Neural progenitor cell (in vitro differentiated cells): ENCODE results near the gene GLIS1. TPM values are rescaled to one million over a fixed set of nuclear protein-coding genes. Genes with fewer than 3 reads are reported as not detected.

Experiments used
- DNase-seq: peaks from one replicate; pipeline ENCODE4 v3.0.0-alpha.2; 2016; ENCODE audit warnings: low spot score
- H2AFZ ChIP-seq: fragments of 200-600 bp; sonication (generic); replicated peaks from 2 replicates; pipeline ENCODE4 v1.6.1; 2016; ENCODE audit warnings: antibody characterized with exemption
- H3F3A ChIP-seq: fragments of 200-600 bp; sonication (generic); 2 replicates; pipeline ENCODE4 v1.6.1; 2016; ENCODE audit warnings: antibody characterized with exemption, low read depth
- H3K27ac ChIP-seq: fragments of 200-600 bp; sonication (generic); 2 replicates; pipeline ENCODE4 v1.5.1; 2016; ENCODE audit warnings: mild to moderate bottlenecking
- H3K27me3 ChIP-seq: fragments of 200-600 bp; sonication (generic); 2 replicates; pipeline ENCODE4 v1.6.1; 2016; ENCODE audit warnings: mild to moderate bottlenecking, moderate library complexity
- H3K36me3 ChIP-seq: fragments of 200-600 bp; sonication (generic); 2 replicates; pipeline ENCODE4 v1.5.1; 2016
- H3K4me1 ChIP-seq: fragments of 200-600 bp; sonication (generic); 2 replicates; pipeline ENCODE4 v1.6.1; 2016; ENCODE audit warnings: mixed run types
- H3K4me2 ChIP-seq: fragments of 200-600 bp; sonication (generic); 2 replicates; pipeline ENCODE4 v1.6.1; 2016
- H3K4me3 ChIP-seq: fragments of 200-600 bp; sonication (generic); 2 replicates; pipeline ENCODE4 v1.5.1; 2016
- H3K79me2 ChIP-seq: fragments of 200-600 bp; sonication (generic); 2 replicates; pipeline ENCODE4 v1.6.1; 2016; ENCODE audit warnings: low read depth
- H3K9ac ChIP-seq: fragments of 200-600 bp; sonication (generic); 2 replicates; pipeline ENCODE4 v1.6.1; 2016
- H3K9me3 ChIP-seq: fragments of 200-600 bp; sonication (generic); 2 replicates; pipeline ENCODE4 v1.5.1; 2016; ENCODE audit warnings: low read depth
- H4K20me1 ChIP-seq: fragments of 200-600 bp; sonication (generic); 2 replicates; pipeline ENCODE4 v1.6.1; 2016; ENCODE audit warnings: low read depth
- H3K27ac Mint-ChIP-seq: 3 replicates; pipeline ENCODE4 v1.8.0; 2021; ENCODE audit warnings: mixed read lengths
- H3K27me3 Mint-ChIP-seq: 2 replicates; pipeline ENCODE4 v1.8.0; 2022; ENCODE audit warnings: low read depth, mild to moderate bottlenecking, inconsistent platforms, moderate library complexity, mixed read lengths; ENCODE audit not compliant: insufficient read depth
- H3K36me3 Mint-ChIP-seq: 3 replicates; pipeline ENCODE4 v1.8.0; 2021; ENCODE audit warnings: mixed read lengths
- H3K4me1 Mint-ChIP-seq: 3 replicates; pipeline ENCODE4 v1.8.0; 2021; ENCODE audit warnings: mixed read lengths
- H3K4me3 Mint-ChIP-seq: 3 replicates; pipeline ENCODE4 v1.8.0; 2021; ENCODE audit warnings: mild to moderate bottlenecking, moderate library complexity, mixed read lengths
- H3K9me3 Mint-ChIP-seq: 3 replicates; pipeline ENCODE4 v1.8.0; 2020; ENCODE audit warnings: mixed read lengths
- EZH2 ChIP-seq: fragments of 200-600 bp; sonication (generic); IDR thresholded peaks from 2 replicates; pipeline ENCODE4 v1.6.1; 2017; ENCODE audit warnings: antibody characterized with exemption, mild to moderate bottlenecking, moderate library complexity
- EZH2phosphoT487 ChIP-seq: fragments of 200-600 bp; sonication (generic); IDR thresholded peaks from 2 replicates; pipeline ENCODE4 v1.6.1; 2017; ENCODE audit warnings: antibody characterized with exemption
- total RNA-seq: library from RNA; depleted of rRNA; stranded (reverse); fragments of >200 nt; gene quantifications from 2 replicates; pipeline ENCODE4 v1.2.3, GENCODE V29; 2015; ENCODE audit warnings: low replicate concordance
- TF ChIP-seq, protein P1 (sequence below): fragments of 200-600 bp; sonication (generic); IDR thresholded peaks from 2 replicates; pipeline ENCODE4 v1.5.1; 2017; ENCODE audit warnings: antibody characterized with exemption, mild to moderate bottlenecking

The GLIS1 gene
- total RNA-seq, 1 donor from 2014 or later = not detected

DNA sequence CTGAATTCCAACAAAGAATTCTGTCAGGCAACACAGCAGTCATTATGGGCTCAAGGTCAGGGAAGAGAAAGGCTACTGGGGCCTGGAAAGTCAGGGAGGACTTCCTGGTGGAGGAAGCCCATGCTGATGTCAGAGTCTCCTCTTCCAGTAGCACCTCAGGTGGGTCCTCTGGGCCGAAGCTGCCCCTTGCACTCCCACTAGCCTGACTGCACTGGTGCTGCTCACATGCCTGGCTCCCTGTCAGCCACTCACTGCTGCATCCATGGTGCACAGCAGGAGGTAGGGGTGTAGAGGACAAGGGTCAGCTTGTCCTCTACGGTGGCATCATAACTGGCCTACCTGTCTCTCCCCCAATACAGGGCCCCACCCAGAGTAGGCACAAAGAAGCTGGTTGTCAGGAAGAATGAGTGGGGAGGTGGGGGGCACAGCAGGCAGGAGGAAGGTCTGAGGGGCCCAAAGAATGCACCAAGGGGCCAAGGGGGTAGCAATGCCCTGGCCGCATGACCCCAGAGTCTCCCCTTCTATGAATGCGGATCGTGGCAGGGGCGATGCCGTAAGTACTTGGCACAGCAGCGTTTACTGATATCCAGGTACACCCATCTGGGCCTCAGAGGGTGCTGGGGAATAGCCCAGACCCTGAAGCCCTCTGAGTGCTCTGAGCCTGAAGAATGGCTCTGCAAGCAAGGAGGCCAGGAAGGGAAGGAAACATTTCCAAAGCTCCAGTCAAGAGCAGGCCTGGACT, 80.3 kb downstream of the GLIS1 start:
- Histone ChIP-seq H3K9ac (no peak overlapping the region), H3K79me2 (no peaks in the 10 kb centered on the region), H3K4me2 (no peak overlapping the region), H3K27ac (no peak overlapping the region), H3K27me3 (no peaks in the 10 kb centered on the region), H3K9me3 (no peaks in the 10 kb centered on the region), H3F3A (no peaks in the 10 kb centered on the region), H4K20me1 (no peaks in the 10 kb centered on the region), H2AFZ (no peak overlapping the region), H3K4me3 (no peak overlapping the region), H3K36me3 (no peaks in the 10 kb centered on the region), H3K4me1 (no peaks in the 10 kb centered on the region)
- Mint-ChIP-seq H3K27me3 (peaks cover 9% of the 10 kb centered on the region), H3K4me1 (peaks cover 8% of the 10 kb centered on the region), H3K27ac (no peak overlapping the region), H3K36me3 (no peaks in the 10 kb centered on the region), H3K9me3 (no peaks in the 10 kb centered on the region), H3K4me3 (no peak overlapping the region)
- TF ChIP-seq EZH2phosphoT487 = no peak
- DNase-seq = no peak

DNA sequence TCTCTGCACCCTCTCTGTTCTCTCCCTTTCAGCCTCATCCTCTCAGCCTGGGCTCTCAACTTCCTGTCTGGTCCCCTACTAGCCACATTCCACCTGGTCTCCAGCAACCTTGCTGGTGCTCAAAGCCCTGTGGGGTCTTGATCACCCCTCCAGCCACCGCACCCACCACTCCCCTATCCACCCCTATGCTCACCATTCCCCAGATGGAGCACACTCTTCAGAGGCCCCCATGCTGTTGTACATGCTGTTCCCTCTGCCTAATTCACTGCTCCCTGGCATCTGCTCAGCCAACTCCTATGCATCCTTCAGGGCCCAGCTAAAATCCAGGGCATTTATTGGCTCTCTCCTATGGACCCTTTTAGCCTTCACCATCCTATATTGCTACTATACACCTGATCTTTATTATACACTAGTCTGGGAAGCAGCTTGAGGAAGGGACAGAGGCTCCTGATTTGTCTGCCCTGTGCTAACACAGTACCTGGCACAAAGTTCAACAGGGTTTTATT, 81.0 kb downstream of the GLIS1 start:
- Histone ChIP-seq H3K79me2 (no peaks in the 10 kb centered on the region), H4K20me1 (no peaks in the 10 kb centered on the region), H3K9ac (no peak overlapping the region), H3K4me1 (no peaks in the 10 kb centered on the region), H3F3A (no peaks in the 10 kb centered on the region), H3K36me3 (no peaks in the 10 kb centered on the region), H3K4me3 (no peak overlapping the region), H3K4me2 (no peak overlapping the region), H3K9me3 (no peaks in the 10 kb centered on the region), H3K27ac (no peak overlapping the region), H3K27me3 (no peaks in the 10 kb centered on the region), H2AFZ (no peak overlapping the region)
- no peaks in the 10 kb centered on the region for H3K9me3 Mint-ChIP-seq
- H3K27ac Mint-ChIP-seq = no peak overlapping the region
- TF ChIP-seq, protein P1, sequence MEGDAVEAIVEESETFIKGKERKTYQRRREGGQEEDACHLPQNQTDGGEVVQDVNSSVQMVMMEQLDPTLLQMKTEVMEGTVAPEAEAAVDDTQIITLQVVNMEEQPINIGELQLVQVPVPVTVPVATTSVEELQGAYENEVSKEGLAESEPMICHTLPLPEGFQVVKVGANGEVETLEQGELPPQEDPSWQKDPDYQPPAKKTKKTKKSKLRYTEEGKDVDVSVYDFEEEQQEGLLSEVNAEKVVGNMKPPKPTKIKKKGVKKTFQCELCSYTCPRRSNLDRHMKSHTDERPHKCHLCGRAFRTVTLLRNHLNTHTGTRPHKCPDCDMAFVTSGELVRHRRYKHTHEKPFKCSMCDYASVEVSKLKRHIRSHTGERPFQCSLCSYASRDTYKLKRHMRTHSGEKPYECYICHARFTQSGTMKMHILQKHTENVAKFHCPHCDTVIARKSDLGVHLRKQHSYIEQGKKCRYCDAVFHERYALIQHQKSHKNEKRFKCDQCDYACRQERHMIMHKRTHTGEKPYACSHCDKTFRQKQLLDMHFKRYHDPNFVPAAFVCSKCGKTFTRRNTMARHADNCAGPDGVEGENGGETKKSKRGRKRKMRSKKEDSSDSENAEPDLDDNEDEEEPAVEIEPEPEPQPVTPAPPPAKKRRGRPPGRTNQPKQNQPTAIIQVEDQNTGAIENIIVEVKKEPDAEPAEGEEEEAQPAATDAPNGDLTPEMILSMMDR = no peak
- TF ChIP-seq EZH2 (no peak), EZH2phosphoT487 (no peak)
- H3K27me3 Mint-ChIP-seq = peaks cover 10% of the 10 kb centered on the region
- no peaks in the 10 kb centered on the region for H3K36me3 Mint-ChIP-seq
- H3K4me1 Mint-ChIP-seq = peaks cover 8% of the 10 kb centered on the region
- H3K4me3 Mint-ChIP-seq = no peak overlapping the region
- no peak for DNase-seq

DNA sequence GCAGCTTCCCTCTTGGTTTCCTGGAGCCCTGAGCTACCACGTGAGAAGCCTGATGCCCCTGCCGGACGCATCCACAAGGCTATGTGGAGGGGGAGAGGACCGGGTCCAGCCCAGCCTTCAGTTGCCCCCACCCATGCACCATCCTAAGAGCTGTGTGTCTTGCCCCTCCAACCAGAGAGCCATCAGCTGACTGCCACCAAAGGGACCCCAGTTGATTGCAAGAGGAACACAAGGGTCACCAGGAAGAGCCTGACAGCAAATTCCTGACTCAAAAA, 81.5 kb downstream of the GLIS1 start:
- Histone ChIP-seq H3K79me2 (no peaks in the 10 kb centered on the region), H4K20me1 (no peaks in the 10 kb centered on the region)
- no peaks in the 10 kb centered on the region for H3K36me3 Mint-ChIP-seq

More for the DNA sequence above, 81.5 kb downstream of the GLIS1 start:
- Histone ChIP-seq H3K4me3 (no peak overlapping the region), H3K4me1 (no peaks in the 10 kb centered on the region), H3K36me3 (no peaks in the 10 kb centered on the region), H3K27ac (no peak overlapping the region), H3K27me3 (no peaks in the 10 kb centered on the region), H3K9ac (no peak overlapping the region), H2AFZ (no peak overlapping the region), H3F3A (no peaks in the 10 kb centered on the region), H3K4me2 (no peak overlapping the region), H3K9me3 (no peaks in the 10 kb centered on the region)
- Mint-ChIP-seq H3K27me3 (peaks cover 9% of the 10 kb centered on the region), H3K4me3 (no peak overlapping the region), H3K27ac (no peak overlapping the region), H3K4me1 (peaks cover 5% of the 10 kb centered on the region), H3K9me3 (no peaks in the 10 kb centered on the region)
- DNase-seq = no peak
- TF ChIP-seq, protein P1 = no peak
- TF ChIP-seq EZH2phosphoT487 (no peak), EZH2 (no peak)
